DOHH2 (cell line): ENCODE measurements around the gene ALG2.

Experiments
- CTCF ChIP-seq: fragments of 200-600 bp; sonication (generic); IDR thresholded peaks from one replicate; pipeline ENCODE4 v1.5.1; 2014; ENCODE audit warnings: antibody characterized with exemption, mild to moderate bottlenecking, low read depth, low read length; ENCODE audit not compliant: poor library complexity, severe bottlenecking
- EZH2phosphoT487 ChIP-seq: fragments of 200-600 bp; sonication (generic); IDR thresholded peaks from 2 replicates; pipeline ENCODE4 v1.6.1; 2017; ENCODE audit warnings: borderline replicate concordance, mild to moderate bottlenecking, antibody characterized with exemption, low read length, moderate library complexity, mixed read lengths

GRCh38 chr9:99266255-99267023, 44.7 kb upstream of the ALG2 start:
- peak; percentile 94 for TF ChIP-seq CTCF
- no peak for TF ChIP-seq EZH2phosphoT487
